HepG2 (cell line): Measurements from ENCODE around the gene TRIM54. TPM values are rescaled to one million over a fixed set of nuclear protein-coding genes. Genes with fewer than 3 reads are reported as not detected.
A peak's percentile ranks its signal among the peaks of the same experiment; 100 is the strongest.

ENCODE experiments used
- AHR ChIP-seq: IDR thresholded peaks from 2 replicates; pipeline ENCODE4 v1.6.1; 2018; ENCODE audit warnings: missing genetic modification reagents, missing compliant biosample characterization
- DMAP1 ChIP-seq: IDR thresholded peaks from 2 replicates; pipeline ENCODE4 v1.6.1; 2016
- DR1 ChIP-seq: sonication (generic); formaldehyde crosslinking; IDR thresholded peaks from 2 replicates; pipeline ENCODE4 v1.8.0; 2021; ENCODE audit warnings: mild to moderate bottlenecking, missing genetic modification reagents, inconsistent platforms
- IRF1 ChIP-seq: sonication (generic); formaldehyde crosslinking; IDR thresholded peaks from 2 replicates; pipeline ENCODE4 v1.4.0; 2020; ENCODE audit warnings: low read depth, mild to moderate bottlenecking, missing genetic modification reagents
- KDM6A ChIP-seq: IDR thresholded peaks from 2 replicates; pipeline ENCODE4 v1.6.1; 2016; ENCODE audit warnings: low read depth
- RARA ChIP-seq: IDR thresholded peaks from 2 replicates; pipeline ENCODE4 v1.6.1; 2016; ENCODE audit warnings: missing genetic modification reagents, missing compliant biosample characterization
- SNRNP70 ChIP-seq: fragments of 200-400 bp; formaldehyde crosslinking; IDR thresholded peaks from 2 replicates; pipeline ENCODE4 v1.6.1; 2017; ENCODE audit warnings: mild to moderate bottlenecking, low read depth, low read length, moderate library complexity
- ZBTB1 ChIP-seq: sonication (generic); formaldehyde crosslinking; IDR thresholded peaks from 2 replicates; pipeline ENCODE4 v1.4.0; 2020; ENCODE audit warnings: missing genetic modification reagents, borderline replicate concordance
- ZBTB46 ChIP-seq: sonication (generic); formaldehyde crosslinking; IDR thresholded peaks from 2 replicates; pipeline ENCODE4 v1.4.0; 2020; ENCODE audit warnings: mild to moderate bottlenecking, missing genetic modification reagents, borderline replicate concordance
- ZNF12 ChIP-seq: sonication (generic); formaldehyde crosslinking; IDR thresholded peaks from 2 replicates; pipeline ENCODE4 v1.5.0; 2020; ENCODE audit warnings: missing genetic modification reagents
- ZNF138 ChIP-seq: sonication (generic); formaldehyde crosslinking; IDR thresholded peaks from 2 replicates; pipeline ENCODE4 v1.5.0; 2020; ENCODE audit warnings: mild to moderate bottlenecking, low read depth, missing genetic modification reagents
- ZNF264 ChIP-seq: sonication (generic); formaldehyde crosslinking; IDR thresholded peaks from 2 replicates; pipeline ENCODE4 v1.4.0; 2020; ENCODE audit warnings: missing genetic modification reagents
- ZNF34 ChIP-seq: sonication (generic); formaldehyde crosslinking; IDR thresholded peaks from 2 replicates; pipeline ENCODE4 v1.4.0; 2020; ENCODE audit warnings: mild to moderate bottlenecking, missing genetic modification reagents, borderline replicate concordance
- ZNF513 ChIP-seq: sonication (generic); formaldehyde crosslinking; conservative IDR thresholded peaks from 2 replicates; pipeline ENCODE4 v1.5.0; 2020; ENCODE audit warnings: missing genetic modification reagents
- ZNF710 ChIP-seq: sonication (generic); formaldehyde crosslinking; IDR thresholded peaks from 2 replicates; pipeline ENCODE4 v1.5.0; 2020; ENCODE audit warnings: mild to moderate bottlenecking, missing genetic modification reagents, borderline replicate concordance
- ZNF777 ChIP-seq: sonication (generic); formaldehyde crosslinking; IDR thresholded peaks from 2 replicates; pipeline ENCODE4 v1.4.0; 2020; ENCODE audit warnings: missing genetic modification reagents
- polyA plus RNA-seq, 8 experiments: library from polyadenylated mRNA; depleted of rRNA in 3 of 8; stranded (reverse) in 7 of 8; unstranded in 1 of 8; fragments of >200 nt; fragmentation: Illumina TruSeq in 4 of 8; extraction: Trizol in 4 of 8; gene quantifications; 2 replicates each; pipeline versions ENCODE4 v1.2.1 to v1.2.3, GENCODE V29; 2011 to 2016; ENCODE audit warnings: low read depth in 4 of 8, missing spikeins in 1 of 8, mixed read lengths in 1 of 8; ENCODE audit not compliant: insufficient read depth in 1 of 8
- total RNA-seq, 5 experiments: library from RNA; depleted of rRNA; stranded (reverse); fragments of >200 nt; fragmentation: Illumina TruSeq; extraction: Trizol; gene quantifications; 2 replicates each; pipeline ENCODE4 v1.2.3, GENCODE V29; 2016; ENCODE audit warnings: low read depth in 1 of 5
- TF ChIP-seq, protein P1 (sequence below): sonication (generic); formaldehyde crosslinking; IDR thresholded peaks from 2 replicates; pipeline ENCODE4 v1.5.1; 2020; ENCODE audit warnings: mild to moderate bottlenecking, missing genetic modification reagents, moderate library complexity
- TF ChIP-seq, protein P2 (sequence below): sonication (generic); formaldehyde crosslinking; conservative IDR thresholded peaks from 2 replicates; pipeline ENCODE4 v1.4.0; 2020; ENCODE audit warnings: missing genetic modification reagents
- TF ChIP-seq, protein P3 (sequence below): sonication (generic); formaldehyde crosslinking; IDR thresholded peaks from 2 replicates; pipeline ENCODE4 v1.4.0; 2020; ENCODE audit warnings: mild to moderate bottlenecking, missing genetic modification reagents

The TRIM54 gene
- total and polyA plus RNA-seq, 2 of the 13 experiments (the other 11 are each of a cell fraction or from before 2014, with no cell fraction given) = 0.07 to 0.13 TPM

GRCh38 chr2:27264753-27265535 lies 17.3 kb upstream of the TRIM54 start (continued):
- TF ChIP-seq ZNF513 (no peak), KDM6A (CRISPR knock-in tag) (no peak), ZNF264 (CRISPR knock-in tag) (no peak), SNRNP70 (no peak), ZBTB1 (no peak), ZNF710 (CRISPR knock-in tag) (peak; percentile 58; the same call in 1 of the 2 replicates), ZNF12 (CRISPR knock-in tag) (0 out of 2 replicates have a peak, but pooled peaks have one; percentile 33), ZNF34 (no peak), ZNF777 (CRISPR knock-in tag) (peak; percentile 99), ZNF138 (CRISPR knock-in tag) (0 out of 2 replicates have a peak, but pooled peaks have one; percentile 69), RARA (CRISPR knock-in tag) (peak; percentile 28; the same call in 1 of the 2 replicates), AHR (CRISPR knock-in tag) (0 out of 2 replicates have a peak, but pooled peaks have one; percentile 63), IRF1 (CRISPR knock-in tag) (no peak), DMAP1 (CRISPR knock-in tag) (peak; percentile 25; the same call in 1 of the 2 replicates), ZBTB46 (no peak), DR1 (no peak)
- TF ChIP-seq, protein P1, sequence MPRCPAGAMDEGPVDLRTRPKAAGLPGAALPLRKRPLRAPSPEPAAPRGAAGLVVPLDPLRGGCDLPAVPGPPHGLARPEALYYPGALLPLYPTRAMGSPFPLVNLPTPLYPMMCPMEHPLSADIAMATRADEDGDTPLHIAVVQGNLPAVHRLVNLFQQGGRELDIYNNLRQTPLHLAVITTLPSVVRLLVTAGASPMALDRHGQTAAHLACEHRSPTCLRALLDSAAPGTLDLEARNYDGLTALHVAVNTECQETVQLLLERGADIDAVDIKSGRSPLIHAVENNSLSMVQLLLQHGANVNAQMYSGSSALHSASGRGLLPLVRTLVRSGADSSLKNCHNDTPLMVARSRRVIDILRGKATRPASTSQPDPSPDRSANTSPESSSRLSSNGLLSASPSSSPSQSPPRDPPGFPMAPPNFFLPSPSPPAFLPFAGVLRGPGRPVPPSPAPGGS (CRISPR knock-in tag) = peak; percentile 18; the same call in 1 of the 2 replicates
- TF ChIP-seq, protein P2, sequence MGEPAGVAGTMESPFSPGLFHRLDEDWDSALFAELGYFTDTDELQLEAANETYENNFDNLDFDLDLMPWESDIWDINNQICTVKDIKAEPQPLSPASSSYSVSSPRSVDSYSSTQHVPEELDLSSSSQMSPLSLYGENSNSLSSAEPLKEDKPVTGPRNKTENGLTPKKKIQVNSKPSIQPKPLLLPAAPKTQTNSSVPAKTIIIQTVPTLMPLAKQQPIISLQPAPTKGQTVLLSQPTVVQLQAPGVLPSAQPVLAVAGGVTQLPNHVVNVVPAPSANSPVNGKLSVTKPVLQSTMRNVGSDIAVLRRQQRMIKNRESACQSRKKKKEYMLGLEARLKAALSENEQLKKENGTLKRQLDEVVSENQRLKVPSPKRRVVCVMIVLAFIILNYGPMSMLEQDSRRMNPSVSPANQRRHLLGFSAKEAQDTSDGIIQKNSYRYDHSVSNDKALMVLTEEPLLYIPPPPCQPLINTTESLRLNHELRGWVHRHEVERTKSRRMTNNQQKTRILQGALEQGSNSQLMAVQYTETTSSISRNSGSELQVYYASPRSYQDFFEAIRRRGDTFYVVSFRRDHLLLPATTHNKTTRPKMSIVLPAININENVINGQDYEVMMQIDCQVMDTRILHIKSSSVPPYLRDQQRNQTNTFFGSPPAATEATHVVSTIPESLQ (CRISPR knock-in tag) = 0 out of 2 replicates have a peak, but pooled peaks have one; percentile 75
- TF ChIP-seq, protein P3, sequence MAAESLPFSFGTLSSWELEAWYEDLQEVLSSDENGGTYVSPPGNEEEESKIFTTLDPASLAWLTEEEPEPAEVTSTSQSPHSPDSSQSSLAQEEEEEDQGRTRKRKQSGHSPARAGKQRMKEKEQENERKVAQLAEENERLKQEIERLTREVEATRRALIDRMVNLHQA (CRISPR knock-in tag) = no peak
